ENCODE measurements around the gene TRMT10C. TPM values are rescaled to one million over a fixed set of nuclear protein-coding genes. Genes with fewer than 3 reads are reported as not detected.
"Not testable (repeated sequence)": the region's sequence is repeated elsewhere in the genome, so short reads cannot be mapped to it uniquely, and the experiment has no call there.

Gene TRMT10C
- total RNA-seq, 5 donors from 2014 or later (not counting 1 experiment from before 2014, with no cell fraction given): 21.4 to 33.3 (median 22.2) TPM

- H3K9me3 ChIP-seq; H3K27me3 ChIP-seq (replicated peaks in 1 of 2; ENCODE audit: control insufficient read depth in 2 of 2, extremely low read depth in 1 of 2, insufficient read depth in 2 of 2, low read length in 1 of 2); H3K27ac ChIP-seq (ENCODE audit: low read length); ATAC-seq (replicated peaks in 1 of 4); H3K36me3 Mint-ChIP-seq; H3K4me1 ChIP-seq (ENCODE audit: control insufficient read depth in 1 of 2, extremely low read depth in 1 of 2, insufficient read depth in 2 of 2, low read length in 2 of 2); H3K4me3 ChIP-seq (ENCODE audit: control insufficient read depth in 1 of 2, extremely low read depth in 1 of 2, low read length in 1 of 2); CTCF ChIA-PET; H3K36me3 ChIP-seq (ENCODE audit: control insufficient read depth in 2 of 2, extremely low read depth in 1 of 2, insufficient read depth in 1 of 2, low read length in 1 of 2); POLR2A ChIA-PET; H3K27ac Mint-ChIP-seq; H3K27me3 Mint-ChIP-seq; DNase-seq; H3K4me3 Mint-ChIP-seq; H3K9me3 Mint-ChIP-seq: not testable (repeated sequence)
- WGBS (ENCODE audit: insufficient coverage): no CpG with 5 or more reads among the region's 1 CpG
- H3K4me1 Mint-ChIP-seq: peaks cover 9 to 15% (median 14%) of the 10 kb centered on the region in 3 donors
Measured at GRCh38 chr3:101536955-101537354, 24.7 kb upstream of the TRMT10C start.

GRCh38 chr3:101542957-101543356 lies 18.7 kb upstream of the TRMT10C start:
- ChIA-PET CTCF (interaction anchor here (0.6 to 1.0 kb wide), 3 partner anchors 25 to 555 kb away, joined by 3 to 9 read pairs (median 6); no protein-coding TSS in a partner anchor), POLR2A (interaction anchor here (0.6 to 1.4 kb wide), 7 partner anchors 9 to 139 kb away, joined by 3 to 10 read pairs (median 4); no protein-coding TSS in a partner anchor)
- peak; percentile 74 to 92 (median 88) for ATAC-seq (replicated peaks in 1 of 4)
- H3K4me3 ChIP-seq (ENCODE audit: control insufficient read depth in 1 of 2, extremely low read depth in 1 of 2, low read length in 1 of 2): no peak overlapping the region
- no peaks in the 10 kb centered on the region for H3K36me3 ChIP-seq (ENCODE audit: control insufficient read depth in 2 of 2, extremely low read depth in 1 of 2, insufficient read depth in 1 of 2, low read length in 1 of 2)
- peak overlapping the region; percentile 67 for H3K27ac ChIP-seq (ENCODE audit: low read length)
- DNase-seq: peak in 1 of 35 experiments; percentile 33
- H3K9me3 Mint-ChIP-seq: peaks cover 0 to 5% (median 4%) of the 10 kb centered on the region in 3 donors
- H3K27me3 Mint-ChIP-seq: no peaks in the 10 kb centered on the region
- H3K9me3 ChIP-seq: no peaks in the 10 kb centered on the region
- no peaks in the 10 kb centered on the region for H3K27me3 ChIP-seq (replicated peaks in 1 of 2; ENCODE audit: control insufficient read depth in 2 of 2, extremely low read depth in 1 of 2, insufficient read depth in 2 of 2, low read length in 1 of 2)
- peaks cover 12 to 20% of the 10 kb centered on the region in 2 experiments for H3K4me1 ChIP-seq (ENCODE audit: control insufficient read depth in 1 of 2, extremely low read depth in 1 of 2, insufficient read depth in 2 of 2, low read length in 2 of 2)
- H3K36me3 Mint-ChIP-seq: no peaks in the 10 kb centered on the region
- peak overlapping the region; percentile 93 to 95 for H3K27ac Mint-ChIP-seq
- peaks cover 31 to 34% (median 33%) of the 10 kb centered on the region in 3 donors for H3K4me1 Mint-ChIP-seq
- H3K4me3 Mint-ChIP-seq: peak overlapping the region; percentile 37 to 56 (median 55)

- no peaks in the 10 kb centered on the region for H3K9me3 ChIP-seq
- peak overlapping the region; percentile 67 for H3K27ac ChIP-seq (ENCODE audit: low read length)
- H3K27me3 ChIP-seq (replicated peaks in 1 of 2; ENCODE audit: control insufficient read depth in 2 of 2, extremely low read depth in 1 of 2, insufficient read depth in 2 of 2, low read length in 1 of 2): no peaks in the 10 kb centered on the region
- WGBS (ENCODE audit: insufficient coverage): no CpG with 5 or more reads among the region's 1 CpG
- CTCF ChIA-PET: interaction anchor here (0.6 kb wide), 3 partner anchors 9 to 1582 kb away, joined by 3 to 5 read pairs (median 5); no protein-coding TSS in a partner anchor
- ATAC-seq (replicated peaks in 1 of 4): peak in 1 of 4 experiments; percentile 55
- Mint-ChIP-seq H3K36me3 (no peaks in the 10 kb centered on the region), H3K4me1 (peaks cover 38 to 44% (median 43%) of the 10 kb centered on the region in 3 donors), H3K9me3 (peaks cover 0 to 5% (median 0%) of the 10 kb centered on the region in 3 donors), H3K27me3 (no peaks in the 10 kb centered on the region), H3K27ac (peak overlapping the region; percentile 88 to 93), H3K4me3 (peak overlapping the region in 1 of 3 donors; percentile 55)
- peak in 1 of 35 experiments; percentile 22 for DNase-seq
- peaks cover 15 to 20% of the 10 kb centered on the region in 2 experiments for H3K4me1 ChIP-seq (ENCODE audit: control insufficient read depth in 1 of 2, extremely low read depth in 1 of 2, insufficient read depth in 2 of 2, low read length in 2 of 2)
- H3K4me3 ChIP-seq (ENCODE audit: control insufficient read depth in 1 of 2, extremely low read depth in 1 of 2, low read length in 1 of 2): no peak overlapping the region
- H3K36me3 ChIP-seq (ENCODE audit: control insufficient read depth in 2 of 2, extremely low read depth in 1 of 2, insufficient read depth in 1 of 2, low read length in 1 of 2): no peaks in the 10 kb centered on the region
- POLR2A ChIA-PET: interaction anchor here (0.6 to 1.2 kb wide), 3 partner anchors 10 to 1538 kb away, joined by 4 to 10 read pairs (median 4); no protein-coding TSS in a partner anchor
Measured at GRCh38 chr3:101544161-101544850, 17.4 kb upstream of the TRMT10C start.

- peaks cover 4 to 10% of the 10 kb centered on the region in 2 experiments for H3K4me1 ChIP-seq (ENCODE audit: control insufficient read depth in 1 of 2, extremely low read depth in 1 of 2, insufficient read depth in 2 of 2, low read length in 2 of 2)
- ATAC-seq (replicated peaks in 1 of 4): peak in 1 of 4 experiments; percentile 45
- no CpG with 5 or more reads among the region's 2 CpGs for WGBS (ENCODE audit: insufficient coverage)
- Mint-ChIP-seq H3K27me3 (no peaks in the 10 kb centered on the region), H3K9me3 (no peaks in the 10 kb centered on the region), H3K36me3 (no peaks in the 10 kb centered on the region), H3K4me3 (no peak overlapping the region), H3K4me1 (peaks cover 18 to 27% (median 24%) of the 10 kb centered on the region in 3 donors), H3K27ac (peak overlapping the region; percentile 57 to 83)
- H3K27ac ChIP-seq (ENCODE audit: low read length): no peak overlapping the region
- peaks cover 0 to under 1% of the 10 kb centered on the region in 2 experiments for H3K27me3 ChIP-seq (replicated peaks in 1 of 2; ENCODE audit: control insufficient read depth in 2 of 2, extremely low read depth in 1 of 2, insufficient read depth in 2 of 2, low read length in 1 of 2)
- H3K36me3 ChIP-seq (ENCODE audit: control insufficient read depth in 2 of 2, extremely low read depth in 1 of 2, insufficient read depth in 1 of 2, low read length in 1 of 2): no peaks in the 10 kb centered on the region
- H3K9me3 ChIP-seq: no peaks in the 10 kb centered on the region
- POLR2A ChIA-PET: interaction anchor here (0.5 to 0.6 kb wide), 2 partner anchors 12 to 21 kb away, joined by 3 to 11 read pairs; no protein-coding TSS in a partner anchor
- CTCF ChIA-PET: interaction anchor here in 1 of 2 donors (0.9 kb wide), 1 partner anchor 25 kb away, joined by 3 read pairs; the partner anchor contains the start of gene PCNP
- no peak overlapping the region for H3K4me3 ChIP-seq (ENCODE audit: control insufficient read depth in 1 of 2, extremely low read depth in 1 of 2, low read length in 1 of 2)
- no peak for DNase-seq
Measured at GRCh38 chr3:101548527-101549105, 13.1 kb upstream of the TRMT10C start.

- Histone ChIP-seq H3K36me3 (ENCODE audit: control insufficient read depth in 2 of 2, extremely low read depth in 1 of 2, insufficient read depth in 1 of 2, low read length in 1 of 2) (no peaks in the 10 kb centered on the region), H3K27ac (ENCODE audit: low read length) (no peak overlapping the region), H3K27me3 (replicated peaks in 1 of 2; ENCODE audit: control insufficient read depth in 2 of 2, extremely low read depth in 1 of 2, insufficient read depth in 2 of 2, low read length in 1 of 2) (peaks cover 0 to 3% of the 10 kb centered on the region in 2 experiments), H3K4me1 (ENCODE audit: control insufficient read depth in 1 of 2, extremely low read depth in 1 of 2, insufficient read depth in 2 of 2, low read length in 2 of 2) (peaks cover 0 to 4% of the 10 kb centered on the region in 2 experiments), H3K9me3 (no peaks in the 10 kb centered on the region), H3K4me3 (ENCODE audit: control insufficient read depth in 1 of 2, extremely low read depth in 1 of 2, low read length in 1 of 2) (no peak overlapping the region)
- ATAC-seq (replicated peaks in 1 of 4): no peak
- Mint-ChIP-seq H3K27me3 (no peaks in the 10 kb centered on the region), H3K9me3 (no peaks in the 10 kb centered on the region), H3K27ac (no peak overlapping the region), H3K4me3 (no peak overlapping the region), H3K4me1 (peaks cover 10 to 18% (median 15%) of the 10 kb centered on the region in 3 donors), H3K36me3 (no peaks in the 10 kb centered on the region)
- WGBS (ENCODE audit: insufficient coverage): no CpG with 5 or more reads among the region's 1 CpG
- ChIA-PET POLR2A (no interaction called here), CTCF (interaction anchor here in 1 of 2 donors (0.9 kb wide), 1 partner anchor 24 kb away, joined by 3 read pairs; the partner anchor contains the start of gene PCNP)
- no peak for DNase-seq
Measured at GRCh38 chr3:101549473-101549872, 12.2 kb upstream of the TRMT10C start.

GRCh38 chr3:101551359-101552081 lies 10.1 kb upstream of the TRMT10C start:
- H3K9me3 Mint-ChIP-seq; POLR2A ChIA-PET; H3K9me3 ChIP-seq; H3K4me3 ChIP-seq (ENCODE audit: control insufficient read depth in 1 of 2, extremely low read depth in 1 of 2, low read length in 1 of 2); H3K4me3 Mint-ChIP-seq; H3K27ac Mint-ChIP-seq; H3K36me3 ChIP-seq (ENCODE audit: control insufficient read depth in 2 of 2, extremely low read depth in 1 of 2, insufficient read depth in 1 of 2, low read length in 1 of 2); H3K27me3 ChIP-seq (replicated peaks in 1 of 2; ENCODE audit: control insufficient read depth in 2 of 2, extremely low read depth in 1 of 2, insufficient read depth in 2 of 2, low read length in 1 of 2); DNase-seq; H3K4me1 ChIP-seq (ENCODE audit: control insufficient read depth in 1 of 2, extremely low read depth in 1 of 2, insufficient read depth in 2 of 2, low read length in 2 of 2); CTCF ChIA-PET; H3K36me3 Mint-ChIP-seq; H3K27me3 Mint-ChIP-seq; ATAC-seq (replicated peaks in 1 of 4); H3K27ac ChIP-seq (ENCODE audit: low read length): not testable (repeated sequence)
- 96% methylated on average over 28 of the region's 50 CpGs for WGBS (ENCODE audit: insufficient coverage)
- H3K4me1 Mint-ChIP-seq: peaks cover 5 to 15% (median 12%) of the 10 kb centered on the region in 3 donors

Data from T-cell (primary cell).